SK-N-SH (cell line): ENCODE results near the gene KCNE2. TPM values are rescaled to one million over a fixed set of nuclear protein-coding genes. Genes with fewer than 3 reads are reported as not detected.

ENCODE experiments used
- CTCF ChIA-PET: fragments of 300-600, 350-600 bp; formaldehyde crosslinking; extraction: SDS; loops from one replicate; lab custom pipeline; 2021; lab: Yijun Ruan, JAX
- POLR2A ChIA-PET: fragments of 350-600 bp; sonication (Branson Sonifier 250); formaldehyde crosslinking; extraction: SDS; loops from one replicate; lab custom pipeline; 2020; ENCODE audit warnings: antibody characterized with exemption, inconsistent platforms; lab: Yijun Ruan, JAX
- DNase-seq: peaks from one replicate; pipeline ENCODE4 v3.0.0; 2012
- H2AFZ ChIP-seq: fragments of 200-600 bp; sonication (generic); 2 replicates; pipeline ENCODE4 v1.8.1; 2016; ENCODE audit warnings: antibody characterized with exemption, mild to moderate bottlenecking, low read depth
- H3F3A ChIP-seq: fragments of 200-600 bp; sonication (generic); replicated peaks from 2 replicates; pipeline ENCODE3; 2016; ENCODE audit warnings: antibody characterized with exemption, mild to moderate bottlenecking; ENCODE audit not compliant: insufficient read depth
- H3K27ac ChIP-seq, 2 experiments: fragments of 200-500 bp in 1 of 2; fragments of 200-600 bp in 1 of 2; sonication (Bioruptor generic) in 1 of 2; sonication (generic), shearing (Covaris generic) in 1 of 2; 2 replicates each; pipeline versions ENCODE4 v1.5.1 to v1.6.1; 2014 to 2016; ENCODE audit warnings: low read depth in 2 of 2, inconsistent platforms in 1 of 2, low read length in 1 of 2, mild to moderate bottlenecking in 1 of 2, mixed read lengths in 1 of 2
- H3K27me3 ChIP-seq: fragments of 200-600 bp; sonication (generic), shearing (Covaris generic); 2 replicates; pipeline ENCODE4 v1.6.1; 2016; ENCODE audit warnings: mixed run types; ENCODE audit not compliant: insufficient read depth
- H3K36me3 ChIP-seq, 2 experiments: fragments of 200-500 bp in 1 of 2; fragments of 200-600 bp in 1 of 2; sonication (Bioruptor generic) in 1 of 2; sonication (generic) in 1 of 2; replicated peaks in 1 of 2; 2 replicates each; pipeline versions ENCODE3 to v1.5.1; 2014 to 2016; ENCODE audit warnings: low read length in 1 of 2, mild to moderate bottlenecking in 1 of 2; ENCODE audit not compliant: insufficient read depth in 2 of 2, control insufficient read depth in 1 of 2
- H3K4me1 ChIP-seq, 2 experiments: fragments of 200-500 bp in 1 of 2; fragments of 200-600 bp in 1 of 2; sonication (Bioruptor generic) in 1 of 2; sonication (generic), shearing (Covaris generic) in 1 of 2; 2 replicates each; pipeline versions ENCODE4 v1.5.1 to v1.6.1; 2014 to 2016; ENCODE audit warnings: low read depth in 1 of 2, low read length in 1 of 2, mixed run types in 1 of 2; ENCODE audit not compliant: insufficient read depth in 2 of 2, control insufficient read depth in 1 of 2
- H3K4me2 ChIP-seq: fragments of 200-600 bp; sonication (generic), shearing (Covaris generic); 2 replicates; pipeline ENCODE4 v1.6.1; 2017; ENCODE audit warnings: mixed run types
- H3K4me3 ChIP-seq, 2 experiments: fragments of 200-500 bp in 1 of 2; fragments of 200-600 bp in 1 of 2; sonication (Bioruptor generic) in 1 of 2; sonication (generic), shearing (Covaris generic) in 1 of 2; 2 replicates each; pipeline versions ENCODE4 v1.5.1 to v1.8.1; 2014 to 2016; ENCODE audit warnings: low read depth in 2 of 2, inconsistent platforms in 1 of 2, low read length in 1 of 2, mild to moderate bottlenecking in 1 of 2, mixed read lengths in 1 of 2, moderate library complexity in 1 of 2
- H3K79me2 ChIP-seq: fragments of 200-600 bp; sonication (generic); 2 replicates; pipeline ENCODE4 v1.8.1; 2017; ENCODE audit warnings: mild to moderate bottlenecking; ENCODE audit not compliant: insufficient read depth
- H3K9ac ChIP-seq: fragments of 200-600 bp; sonication (generic); 2 replicates; pipeline ENCODE4 v1.6.1; 2017; ENCODE audit warnings: mixed run types
- H3K9me2 ChIP-seq: fragments of 200-600 bp; sonication (generic); 2 replicates; pipeline ENCODE4 v1.6.1; 2017; ENCODE audit warnings: mixed run types
- H3K9me3 ChIP-seq: fragments of 200-600 bp; sonication (generic); 2 replicates; pipeline ENCODE4 v1.6.1; 2017; ENCODE audit warnings: mixed run types, mild to moderate bottlenecking, moderate library complexity
- H4K20me1 ChIP-seq: fragments of 200-600 bp; sonication (generic); 2 replicates; pipeline ENCODE4 v1.6.1; 2017; ENCODE audit warnings: mild to moderate bottlenecking, mixed run types; ENCODE audit not compliant: insufficient read depth
- EP300 ChIP-seq, 2 experiments: IDR thresholded peaks; 2 replicates each; pipeline versions ENCODE4 v1.4.0 to v1.6.1; 2012; ENCODE audit warnings: borderline replicate concordance in 1 of 2, low read depth in 1 of 2, low read length in 1 of 2
- EZH2phosphoT487 ChIP-seq: fragments of 200-600 bp; sonication (generic); IDR thresholded peaks from 2 replicates; pipeline ENCODE4 v1.6.1; 2017; ENCODE audit warnings: low read depth, mixed run types, mild to moderate bottlenecking, antibody characterized with exemption, moderate library complexity, borderline replicate concordance
- FOXJ3 ChIP-seq: sonication (generic); formaldehyde crosslinking; IDR thresholded peaks from 2 replicates; pipeline ENCODE4 v1.5.1; 2020; ENCODE audit warnings: mild to moderate bottlenecking, missing genetic modification reagents
- IRF3 ChIP-seq: fragments of 150-350 bp; IDR thresholded peaks from 2 replicates; pipeline ENCODE4 v1.6.1; 2016; ENCODE audit warnings: mild to moderate bottlenecking, low read depth, low read length
- JUND ChIP-seq: IDR thresholded peaks from 2 replicates; pipeline ENCODE4 v1.4.0; 2012
- MAX ChIP-seq: IDR thresholded peaks from 2 replicates; pipeline ENCODE4 v1.4.0; 2012; ENCODE audit warnings: low read depth
- MXI1 ChIP-seq: IDR thresholded peaks from 2 replicates; pipeline ENCODE4 v1.6.1; 2012; ENCODE audit warnings: mild to moderate bottlenecking, low read depth, low read length, improper control_type of control experiment
- NFIC ChIP-seq: IDR thresholded peaks from 2 replicates; pipeline ENCODE4 v1.4.0; 2012; ENCODE audit warnings: borderline replicate concordance
- PBX3 ChIP-seq: IDR thresholded peaks from 2 replicates; pipeline ENCODE4; 2012
- POLR2AphosphoS5 ChIP-seq: IDR thresholded peaks from 2 replicates; pipeline ENCODE4 v1.6.1; 2012; ENCODE audit warnings: low read depth, low read length
- RAD21 ChIP-seq: IDR thresholded peaks from 2 replicates; pipeline ENCODE4 v1.6.1; 2012; ENCODE audit warnings: mild to moderate bottlenecking, low read length
- RCOR1 ChIP-seq: fragments of 150-350 bp; IDR thresholded peaks from 2 replicates; pipeline ENCODE4 v1.6.1; 2017; ENCODE audit warnings: antibody characterized with exemption, low read length
- RFX5 ChIP-seq: IDR thresholded peaks from 2 replicates; pipeline ENCODE4 v1.6.1; 2012; ENCODE audit warnings: mild to moderate bottlenecking, improper control_type of control experiment, low read length
- SMC3 ChIP-seq: IDR thresholded peaks from 2 replicates; pipeline ENCODE4 v1.6.1; 2012; ENCODE audit warnings: low read depth, low read length, improper control_type of control experiment
- TAF1 ChIP-seq: IDR thresholded peaks from 2 replicates; pipeline ENCODE4 v1.6.1; 2012; ENCODE audit warnings: low read depth, mild to moderate bottlenecking, low read length, moderate library complexity, borderline replicate concordance
- TCF12 ChIP-seq: IDR thresholded peaks from 2 replicates; pipeline ENCODE4 v1.4.0; 2012
- WGBS: methylation state at CpG from one replicate; pipeline ENCODE4 v1.1.6; 2017; ENCODE audit warnings: low lambda C conversion rate; 5-methylcytosine and 5-hydroxymethylcytosine counted together
- polyA plus RNA-seq, 3 experiments: library from polyadenylated mRNA; depleted of rRNA; stranded (reverse); fragments of >200 nt; gene quantifications; 2 replicates each; pipeline ENCODE4 v1.2.3, GENCODE V29; 2012
- TF ChIP-seq, protein P1 (sequence below): IDR thresholded peaks from 2 replicates; pipeline ENCODE4 v1.6.1; 2012; ENCODE audit warnings: mild to moderate bottlenecking, low read depth, low read length, moderate library complexity
- TF ChIP-seq, protein P2 (sequence below): IDR thresholded peaks from 2 replicates; pipeline ENCODE4 v1.4.0; 2012; ENCODE audit warnings: low read depth, borderline replicate concordance

KCNE2 gene
- polyA plus RNA-seq, 1 of the 3 experiments (the other 2 are of a cell fraction): 0.05 TPM

- Histone ChIP-seq H3K27ac (no peak overlapping the region), H2AFZ (no peak overlapping the region), H3K9me3 (no peaks in the 10 kb centered on the region), H3K36me3 (no peaks in the 10 kb centered on the region), H3K9me2 (no peaks in the 10 kb centered on the region), H4K20me1 (no peaks in the 10 kb centered on the region), H3F3A (no peaks in the 10 kb centered on the region), H3K79me2 (no peaks in the 10 kb centered on the region), H3K4me1 (no peaks in the 10 kb centered on the region; a peak in 1 of 4 replicates), H3K9ac (no peak overlapping the region), H3K27me3 (no peaks in the 10 kb centered on the region), H3K4me2 (no peak overlapping the region), H3K4me3 (no peak overlapping the region)
- DNase-seq: no peak
- CTCF ChIA-PET: interaction anchor here (22.3 kb wide), 1 partner anchor 422 kb away, joined by 407 read pairs; no protein-coding TSS in a partner anchor
- POLR2A ChIA-PET: no interaction called here
- TF ChIP-seq SMC3 (no peak), RAD21 (no peak), MXI1 (no peak), JUND (no peak), NFIC (no peak), TCF12 (no peak), RFX5 (no peak), TAF1 (no peak), RCOR1 (no peak), FOXJ3 (CRISPR knock-in tag) (no peak), POLR2AphosphoS5 (no peak), EP300 (IDR thresholded peaks at IDR 0.05; ENCODE audit: borderline replicate concordance in 1 of 2, low read depth in 1 of 2, low read length in 1 of 2) (no peak), MAX (no peak), PBX3 (no peak), EZH2phosphoT487 (no peak), IRF3 (no peak)
- TF ChIP-seq, protein P1, sequence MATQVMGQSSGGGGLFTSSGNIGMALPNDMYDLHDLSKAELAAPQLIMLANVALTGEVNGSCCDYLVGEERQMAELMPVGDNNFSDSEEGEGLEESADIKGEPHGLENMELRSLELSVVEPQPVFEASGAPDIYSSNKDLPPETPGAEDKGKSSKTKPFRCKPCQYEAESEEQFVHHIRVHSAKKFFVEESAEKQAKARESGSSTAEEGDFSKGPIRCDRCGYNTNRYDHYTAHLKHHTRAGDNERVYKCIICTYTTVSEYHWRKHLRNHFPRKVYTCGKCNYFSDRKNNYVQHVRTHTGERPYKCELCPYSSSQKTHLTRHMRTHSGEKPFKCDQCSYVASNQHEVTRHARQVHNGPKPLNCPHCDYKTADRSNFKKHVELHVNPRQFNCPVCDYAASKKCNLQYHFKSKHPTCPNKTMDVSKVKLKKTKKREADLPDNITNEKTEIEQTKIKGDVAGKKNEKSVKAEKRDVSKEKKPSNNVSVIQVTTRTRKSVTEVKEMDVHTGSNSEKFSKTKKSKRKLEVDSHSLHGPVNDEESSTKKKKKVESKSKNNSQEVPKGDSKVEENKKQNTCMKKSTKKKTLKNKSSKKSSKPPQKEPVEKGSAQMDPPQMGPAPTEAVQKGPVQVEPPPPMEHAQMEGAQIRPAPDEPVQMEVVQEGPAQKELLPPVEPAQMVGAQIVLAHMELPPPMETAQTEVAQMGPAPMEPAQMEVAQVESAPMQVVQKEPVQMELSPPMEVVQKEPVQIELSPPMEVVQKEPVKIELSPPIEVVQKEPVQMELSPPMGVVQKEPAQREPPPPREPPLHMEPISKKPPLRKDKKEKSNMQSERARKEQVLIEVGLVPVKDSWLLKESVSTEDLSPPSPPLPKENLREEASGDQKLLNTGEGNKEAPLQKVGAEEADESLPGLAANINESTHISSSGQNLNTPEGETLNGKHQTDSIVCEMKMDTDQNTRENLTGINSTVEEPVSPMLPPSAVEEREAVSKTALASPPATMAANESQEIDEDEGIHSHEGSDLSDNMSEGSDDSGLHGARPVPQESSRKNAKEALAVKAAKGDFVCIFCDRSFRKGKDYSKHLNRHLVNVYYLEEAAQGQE: no peak
- TF ChIP-seq, protein P2, sequence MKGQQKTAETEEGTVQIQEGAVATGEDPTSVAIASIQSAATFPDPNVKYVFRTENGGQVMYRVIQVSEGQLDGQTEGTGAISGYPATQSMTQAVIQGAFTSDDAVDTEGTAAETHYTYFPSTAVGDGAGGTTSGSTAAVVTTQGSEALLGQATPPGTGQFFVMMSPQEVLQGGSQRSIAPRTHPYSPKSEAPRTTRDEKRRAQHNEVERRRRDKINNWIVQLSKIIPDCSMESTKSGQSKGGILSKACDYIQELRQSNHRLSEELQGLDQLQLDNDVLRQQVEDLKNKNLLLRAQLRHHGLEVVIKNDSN: no peak
- WGBS: 66% methylated on average over 10 of the region's 15 CpGs
Observed at GRCh38 chr21:34345091-34345871, 18.5 kb upstream of the KCNE2 start.
